Fibroblast of upper back skin (primary cell): ENCODE measurements around the gene SLIT1.

Experiments
- DNase-seq: peaks from one replicate; pipeline ENCODE4 v3.0.0-alpha.2; 2013

SLIT1 gene

DNA sequence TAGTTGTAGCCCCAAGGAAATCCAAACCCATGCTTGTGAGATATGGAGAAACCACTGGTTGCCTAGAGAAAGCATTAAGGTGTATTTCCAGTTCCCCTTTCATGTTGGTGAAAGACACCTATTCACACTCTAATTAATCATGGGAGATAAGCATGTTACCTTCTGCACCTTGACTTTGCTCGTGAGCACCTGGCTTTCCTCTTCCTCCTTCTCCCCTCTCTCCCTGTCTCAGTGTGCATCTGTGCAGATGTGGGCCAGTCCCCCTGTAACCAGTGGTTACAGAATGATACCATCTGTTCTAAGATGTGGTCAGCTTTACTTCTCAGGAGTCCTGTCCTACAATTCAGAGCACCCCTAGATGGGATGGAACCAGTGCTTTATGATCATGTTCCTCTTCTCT, 193.0 kb downstream of the SLIT1 start:
- no peak for DNase-seq

DNA sequence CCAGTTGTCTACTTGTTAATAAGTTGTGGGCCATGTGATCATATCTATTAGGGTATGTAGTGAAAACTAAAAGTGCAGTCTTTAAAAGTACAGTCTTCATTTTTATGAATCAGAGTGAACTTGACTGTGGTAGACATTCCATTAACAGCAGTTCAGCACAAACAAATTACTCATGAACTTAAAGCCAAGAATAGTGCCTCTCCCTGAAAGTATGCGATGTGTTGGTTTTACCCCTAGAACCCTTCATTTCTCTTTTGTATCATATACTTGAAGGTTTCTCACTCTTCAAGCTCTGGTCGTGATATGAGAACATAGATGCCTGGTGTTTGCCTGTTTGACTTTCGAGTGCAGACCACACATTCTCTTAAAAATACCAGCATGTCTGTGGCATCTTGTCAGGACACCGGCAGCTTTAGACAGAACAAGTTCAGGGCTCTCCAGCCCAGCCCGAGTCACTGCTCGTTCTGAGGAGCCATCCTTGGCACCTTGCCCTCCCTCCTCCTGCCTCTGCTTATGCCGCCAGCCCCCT, 194.4 kb downstream of the SLIT1 start:
- peak; percentile 78 for DNase-seq

DNA sequence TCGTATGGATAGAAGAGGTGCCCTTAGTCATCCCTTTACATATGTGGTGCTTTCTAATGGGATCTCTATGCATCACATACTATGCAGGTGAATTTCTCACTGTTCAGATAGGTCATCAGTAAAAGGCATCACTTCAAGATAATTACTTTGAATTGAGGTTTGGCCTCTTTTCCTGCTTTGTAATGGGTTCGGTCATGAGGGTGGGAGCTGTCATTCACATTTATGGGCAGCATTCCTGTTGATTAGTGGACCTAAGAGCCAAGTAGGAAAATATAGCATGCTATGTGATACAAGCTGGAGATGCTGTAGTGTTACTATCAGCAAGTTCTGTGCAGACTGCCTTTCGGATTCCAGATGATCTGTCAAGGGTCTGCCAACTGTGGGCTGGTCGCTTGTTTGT, 197.3 kb downstream of the SLIT1 start:
- DNase-seq = no peak

DNA sequence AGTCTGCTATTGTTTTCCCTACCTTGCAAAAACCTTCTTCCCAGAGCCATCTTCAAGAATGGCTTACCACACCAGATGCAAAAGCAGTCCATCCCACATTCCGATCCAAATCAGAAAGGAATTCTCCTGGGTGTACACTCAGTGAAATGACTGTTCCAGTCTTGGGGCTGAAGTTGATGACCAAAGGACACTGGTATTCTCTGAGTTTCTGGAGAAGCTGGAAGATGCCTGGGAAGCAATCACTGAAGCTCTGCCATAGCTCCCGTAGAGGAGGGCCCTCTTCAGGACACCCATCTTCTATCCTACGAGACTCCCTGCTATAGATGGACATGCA, 197.9 kb downstream of the SLIT1 start:
- peak; percentile 41 for DNase-seq

DNA sequence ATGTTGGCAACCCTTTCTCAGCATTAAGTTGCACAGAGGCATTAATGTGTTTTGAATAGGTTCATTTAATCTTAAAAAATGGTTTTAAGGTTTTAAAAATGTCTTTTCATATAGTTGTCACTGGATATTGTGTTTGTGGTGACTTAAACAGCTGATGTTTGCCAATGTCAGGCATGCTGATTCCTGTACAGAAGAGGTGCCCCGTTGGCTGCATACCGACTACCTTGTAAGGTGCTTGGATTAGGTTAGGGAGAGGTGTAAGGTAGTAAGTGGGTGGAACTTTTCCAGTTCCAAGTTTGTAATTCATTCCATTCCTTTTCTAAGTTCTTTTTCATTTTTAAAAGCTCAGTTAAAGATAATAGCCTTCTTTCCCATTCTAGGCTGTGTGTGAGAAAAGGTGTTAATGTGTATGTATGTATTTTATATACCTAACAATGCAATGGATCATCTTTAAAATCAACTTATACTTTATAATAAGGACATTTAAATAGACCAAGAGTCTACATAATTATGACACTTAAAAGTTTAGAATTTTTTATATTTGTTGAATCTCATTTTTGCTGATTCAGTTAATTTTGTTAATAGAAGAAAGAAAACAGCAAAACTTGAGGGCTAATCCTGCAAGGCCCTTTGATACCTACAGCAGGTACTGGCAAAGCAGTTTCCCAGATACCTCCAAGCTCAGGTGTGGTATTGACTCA, 198.5 kb downstream of the SLIT1 start:
- DNase-seq = no peak

DNA sequence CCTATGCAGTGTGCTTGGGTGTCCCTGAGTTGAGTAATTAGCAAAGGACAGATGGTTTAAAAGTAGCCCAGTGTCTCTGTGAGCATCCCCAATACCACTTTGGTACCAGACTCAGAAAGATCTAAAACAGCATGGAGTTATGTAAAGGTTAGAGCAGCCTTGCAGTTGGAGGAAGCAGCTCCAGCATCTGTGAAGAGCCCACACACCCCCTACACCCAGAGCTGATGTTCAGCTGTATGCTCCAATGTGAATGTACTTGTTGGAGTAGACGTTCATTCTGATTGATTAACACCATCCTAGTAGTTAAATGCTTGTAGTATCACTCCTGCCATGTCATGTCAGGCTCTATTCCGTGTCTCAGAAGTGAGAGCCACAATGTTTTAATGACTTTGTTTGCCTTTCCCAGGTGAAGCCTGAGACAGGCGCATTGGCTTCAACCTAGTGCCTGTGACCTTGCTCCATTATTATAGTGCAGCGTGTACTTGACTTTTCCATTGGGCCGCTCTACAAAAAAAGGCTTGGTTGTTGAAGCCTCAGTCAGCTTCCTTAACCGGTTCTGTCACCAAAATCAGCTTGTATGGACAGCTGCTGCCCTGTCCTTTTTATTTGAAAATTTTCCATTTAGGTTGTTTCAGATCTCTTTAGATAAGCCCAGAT, 199.4 kb downstream of the SLIT1 start:
- DNase-seq = no peak

DNA sequence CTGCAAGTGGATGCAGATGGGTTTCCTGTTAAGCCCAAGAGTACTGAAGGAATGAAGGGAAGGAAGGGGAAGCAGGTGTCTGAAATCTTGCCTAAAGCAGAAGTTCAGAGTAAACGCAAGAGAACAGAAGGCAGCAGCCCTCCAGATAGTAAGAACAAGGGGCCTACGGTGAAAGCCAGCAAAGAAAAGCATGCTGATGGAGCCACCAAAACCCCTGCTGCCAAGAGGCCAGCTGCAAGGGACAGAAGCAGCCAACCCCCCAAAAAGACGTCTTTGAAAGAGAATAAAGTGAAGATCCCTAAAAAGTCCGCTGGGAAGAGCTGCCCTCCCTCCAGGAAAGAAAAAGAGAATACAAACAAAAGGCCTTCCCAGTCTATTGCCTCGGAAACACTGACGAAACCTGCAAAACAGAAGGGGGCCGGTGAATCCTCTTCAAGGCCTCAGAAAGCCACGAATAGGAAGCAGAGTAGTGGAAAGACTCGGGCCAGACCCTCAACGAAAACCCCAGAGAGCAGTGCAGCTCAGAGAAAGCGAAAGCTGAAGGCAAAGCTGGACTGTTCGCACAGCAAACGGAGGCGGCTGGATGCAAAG, 201.1 kb downstream of the SLIT1 start:
- DNase-seq = no peak

DNA sequence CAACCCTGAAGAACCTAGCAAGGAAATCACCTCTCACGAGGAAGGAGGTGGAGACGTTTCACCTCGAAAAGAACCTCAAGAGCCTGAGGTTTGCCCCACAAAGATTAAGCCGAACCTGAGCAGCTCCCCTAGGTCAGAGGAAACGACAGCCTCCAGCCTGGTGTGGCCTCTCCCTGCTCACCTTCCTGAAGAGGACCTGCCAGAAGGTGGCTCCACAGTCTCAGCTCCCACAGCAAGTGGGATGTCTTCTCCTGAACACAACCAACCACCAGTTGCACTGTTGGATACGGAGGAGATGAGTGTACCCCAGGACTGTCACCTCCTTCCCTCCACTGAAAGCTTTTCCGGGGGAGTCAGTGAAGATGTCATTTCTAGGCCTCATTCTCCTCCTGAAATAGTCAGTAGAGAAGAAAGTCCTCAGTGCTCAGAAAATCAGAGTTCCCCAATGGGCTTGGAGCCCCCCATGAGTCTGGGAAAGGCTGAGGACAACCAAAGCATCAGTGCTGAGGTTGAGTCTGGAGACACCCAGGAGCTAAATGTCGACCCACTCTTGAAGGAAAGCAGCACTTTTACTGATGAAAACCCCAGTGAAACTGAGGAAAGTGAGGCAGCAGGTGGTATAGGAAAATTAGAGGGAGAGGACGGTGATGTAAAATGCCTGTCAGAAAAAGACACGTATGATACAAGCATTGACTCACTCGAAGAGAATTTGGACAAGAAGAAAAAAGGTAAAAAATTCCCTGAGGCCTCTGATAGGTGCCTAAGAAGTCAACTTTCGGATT, 203.4 kb downstream of the SLIT1 start:
- DNase-seq = no peak

DNA sequence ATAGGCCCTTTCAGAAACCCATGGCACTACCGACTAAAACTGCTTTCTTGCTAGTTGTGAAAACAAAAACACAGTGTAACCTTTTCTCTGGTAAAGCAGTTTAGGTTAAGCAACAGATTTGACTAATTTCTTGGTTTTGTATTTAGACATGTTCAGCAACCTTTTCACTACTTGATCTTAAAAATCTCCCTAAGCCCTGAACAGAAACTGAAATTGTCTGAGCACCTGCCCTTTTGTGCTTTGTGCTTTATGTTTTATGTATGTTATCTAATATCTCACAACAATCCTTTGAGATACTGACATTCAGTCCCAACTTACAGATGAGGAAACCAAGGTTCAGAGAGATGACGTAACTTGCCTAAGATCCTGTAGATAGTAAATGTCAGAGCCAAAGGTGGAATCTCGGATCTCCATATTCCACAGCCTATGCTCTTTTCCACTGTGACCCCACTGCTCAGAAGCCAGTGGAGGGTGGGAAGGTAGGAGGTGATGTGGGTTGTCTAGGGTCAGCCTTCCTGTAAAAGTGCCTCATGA, 207.1 kb downstream of the SLIT1 start:
- DNase-seq = no peak

DNA sequence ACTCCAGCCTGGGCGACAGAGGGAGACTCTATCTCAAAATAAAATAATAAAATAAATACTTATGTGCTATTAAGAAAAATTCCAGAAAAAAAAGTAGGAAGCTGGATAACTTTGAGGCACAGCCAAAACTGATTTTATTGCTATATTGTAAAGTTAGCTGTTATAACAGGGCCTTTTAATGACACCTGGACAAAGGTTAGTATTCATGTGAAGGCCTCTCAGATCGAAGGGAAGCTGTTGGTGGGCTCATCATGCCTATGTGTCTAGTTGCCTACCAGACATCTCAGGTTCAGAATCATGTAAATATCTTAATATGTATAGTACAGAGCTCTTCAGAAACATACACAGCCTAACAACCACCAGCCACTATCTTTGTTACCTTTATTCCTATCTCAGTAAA, 210.6 kb downstream of the SLIT1 start:
- no peak for DNase-seq

DNA sequence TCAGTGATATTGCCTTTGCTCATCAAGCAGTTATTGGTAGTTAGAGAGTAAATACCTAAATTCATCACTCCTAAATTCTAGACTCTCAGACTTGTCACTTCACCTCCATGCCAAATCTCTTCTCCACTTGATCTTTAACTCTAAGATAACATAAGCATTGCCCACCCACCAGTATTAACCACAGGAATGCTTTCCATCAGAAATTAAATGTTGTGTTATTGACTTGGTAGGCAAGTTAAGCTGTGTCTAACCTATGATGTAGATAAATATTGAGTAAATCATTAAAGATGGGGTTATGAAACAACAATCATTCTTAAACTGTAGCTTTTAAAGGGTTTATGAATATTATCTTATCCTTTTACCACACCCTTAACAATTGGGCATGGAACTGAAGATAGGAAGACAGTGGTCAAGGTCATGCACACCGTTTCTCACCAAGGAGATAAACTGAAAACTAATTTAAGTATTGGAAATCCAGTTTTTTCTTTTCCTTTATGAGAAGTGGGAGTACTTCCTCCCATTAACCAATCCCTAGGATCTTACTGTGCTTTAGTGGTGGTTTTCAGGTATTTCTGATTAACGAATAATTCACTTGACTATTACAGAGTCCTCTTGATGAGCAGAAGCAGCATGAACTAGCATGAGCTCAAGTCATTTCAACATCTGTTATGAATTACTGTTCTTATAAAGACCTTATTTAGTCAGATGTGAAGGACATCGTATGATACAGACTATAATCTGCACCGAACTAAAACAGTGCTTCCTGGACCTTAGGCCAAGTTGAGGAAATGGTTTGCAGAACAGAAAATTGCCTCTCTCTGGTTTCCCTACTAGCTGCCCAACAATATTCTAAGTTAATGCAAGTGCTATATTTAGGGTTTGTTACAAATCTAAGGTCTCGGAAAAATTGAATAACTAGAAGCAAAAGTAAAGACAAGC, 211.7 kb downstream of the SLIT1 start:
- peak; percentile 54 for DNase-seq

DNA sequence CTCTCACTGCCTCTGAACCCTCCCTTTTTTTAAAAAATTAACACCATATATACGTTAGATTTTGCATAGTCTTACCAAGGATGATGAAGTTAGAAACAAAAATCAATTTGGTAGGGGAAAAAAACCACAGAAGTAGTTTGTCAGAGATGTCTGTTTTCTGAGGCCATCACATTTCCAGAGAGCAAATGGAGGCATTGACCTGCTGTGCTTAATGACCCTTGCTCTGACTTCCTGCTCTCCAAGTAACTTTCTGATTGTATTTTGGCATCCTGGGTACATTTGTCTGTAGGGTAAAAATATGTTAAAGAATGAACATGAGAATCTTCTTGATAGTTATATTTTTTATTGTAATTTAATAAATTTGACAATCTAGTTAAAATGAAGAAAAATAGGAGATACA, 213.5 kb downstream of the SLIT1 start:
- no peak for DNase-seq

DNA sequence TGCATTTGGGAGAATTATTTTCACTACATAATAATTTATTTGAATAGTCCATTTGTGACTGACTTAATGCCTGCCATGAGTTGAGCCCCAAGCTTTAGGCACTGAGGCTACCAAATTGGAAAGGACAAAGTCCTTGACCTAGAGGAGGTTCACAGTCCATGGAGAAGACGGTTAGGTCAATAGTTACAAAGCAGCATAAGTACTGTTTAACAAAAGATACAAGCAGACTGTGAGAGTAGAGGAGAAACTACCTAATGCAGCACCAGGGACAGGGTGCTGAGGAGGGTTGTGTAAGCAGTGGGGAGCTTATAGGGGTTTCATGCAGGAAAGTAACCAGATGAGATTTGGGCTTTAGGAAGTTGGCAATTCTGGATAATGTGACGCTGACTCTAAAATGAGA, 214.4 kb downstream of the SLIT1 start:
- DNase-seq = no peak

DNA sequence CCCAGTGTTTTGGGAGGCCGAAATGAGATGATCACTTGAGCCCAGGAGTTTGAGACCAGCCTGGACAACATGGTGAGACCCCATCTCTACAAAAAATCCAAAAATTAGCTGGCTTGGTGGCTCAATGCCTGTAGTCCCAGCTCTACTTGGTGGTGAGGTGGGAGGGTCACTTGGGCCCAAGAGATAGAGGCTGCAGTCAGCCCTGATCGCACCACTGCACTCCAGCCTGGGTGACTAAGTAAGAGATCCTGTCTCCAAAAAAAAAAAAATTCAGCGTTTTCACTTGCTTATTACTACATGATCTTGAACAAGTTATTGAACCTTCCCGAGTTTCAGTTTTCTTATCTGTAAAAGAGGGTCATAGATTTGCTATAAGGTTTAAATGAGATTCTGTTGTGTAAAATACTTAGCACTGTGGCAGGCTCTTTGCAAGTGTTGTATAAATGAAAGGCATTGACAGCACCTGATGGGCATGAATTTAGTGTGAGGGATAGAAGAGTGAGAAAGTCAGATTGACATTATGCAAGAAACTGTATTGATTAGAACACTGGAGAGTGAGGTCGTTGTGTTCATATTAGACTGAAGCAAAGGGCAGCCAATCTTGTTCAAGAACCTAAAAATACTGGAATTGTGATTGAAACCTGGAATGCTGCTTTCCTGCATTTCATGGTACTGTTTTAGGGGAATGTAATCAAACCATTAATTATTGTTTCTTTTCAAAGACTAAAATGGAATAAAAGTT, 216.9 kb downstream of the SLIT1 start:
- DNase-seq = no peak

DNA sequence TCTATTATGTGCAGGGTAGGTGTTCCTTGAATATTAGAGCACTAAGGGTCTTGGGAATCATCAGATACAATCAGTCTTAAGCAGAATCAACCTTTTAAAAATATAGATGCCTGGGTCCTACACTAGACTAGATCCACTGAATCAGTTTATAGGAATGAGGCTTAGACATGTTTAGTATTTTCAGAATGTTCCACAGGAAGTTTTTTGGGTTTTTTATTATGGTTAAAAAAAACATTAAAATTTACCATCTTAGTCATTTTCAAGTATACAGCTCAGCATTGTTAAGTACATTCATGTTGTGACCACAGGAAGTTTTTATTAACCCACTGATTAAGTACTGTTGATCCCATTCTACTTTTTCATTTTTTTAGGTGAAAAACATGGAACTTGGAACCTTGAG, 217.9 kb downstream of the SLIT1 start:
- peak; percentile 40 for DNase-seq

DNA sequence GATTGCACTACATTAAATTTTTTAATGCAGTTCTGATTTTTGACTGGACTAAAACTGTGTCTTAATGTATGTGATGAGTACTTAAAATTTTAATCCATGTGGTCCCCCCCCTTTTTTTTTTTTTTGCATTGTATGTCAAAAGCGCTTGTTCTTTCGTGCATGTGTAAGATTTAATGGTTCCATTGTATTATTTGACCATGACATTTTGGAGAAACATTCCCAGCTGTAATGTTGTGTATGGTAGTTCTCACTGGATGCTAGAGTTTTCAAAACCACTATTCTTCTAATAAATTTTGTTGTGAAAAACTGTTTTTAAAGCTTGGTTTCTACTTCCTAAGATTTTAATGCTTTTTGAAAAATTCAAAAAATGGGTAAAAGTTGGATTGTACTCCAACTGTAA, 221.6 kb downstream of the SLIT1 start:
- no peak for DNase-seq

DNA sequence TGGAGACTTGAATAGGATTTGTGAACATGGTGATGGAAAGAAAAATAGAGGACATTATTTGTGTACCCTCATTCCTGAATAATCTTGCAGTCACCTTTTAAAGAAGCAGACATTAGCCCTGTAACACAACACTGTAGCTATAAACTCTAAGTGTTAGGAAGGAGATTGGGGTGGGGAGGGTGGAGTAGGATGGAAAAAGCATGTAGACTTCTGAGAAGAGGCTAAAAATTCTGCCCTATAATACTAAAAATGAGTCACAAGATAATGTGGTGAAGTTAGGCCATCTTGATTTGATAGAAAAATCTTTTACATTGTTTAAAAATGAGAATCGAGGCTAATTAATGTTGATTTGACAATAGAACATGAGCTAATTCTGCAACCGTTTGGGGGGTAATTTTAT, 224.9 kb downstream of the SLIT1 start:
- peak; percentile 25 for DNase-seq

DNA sequence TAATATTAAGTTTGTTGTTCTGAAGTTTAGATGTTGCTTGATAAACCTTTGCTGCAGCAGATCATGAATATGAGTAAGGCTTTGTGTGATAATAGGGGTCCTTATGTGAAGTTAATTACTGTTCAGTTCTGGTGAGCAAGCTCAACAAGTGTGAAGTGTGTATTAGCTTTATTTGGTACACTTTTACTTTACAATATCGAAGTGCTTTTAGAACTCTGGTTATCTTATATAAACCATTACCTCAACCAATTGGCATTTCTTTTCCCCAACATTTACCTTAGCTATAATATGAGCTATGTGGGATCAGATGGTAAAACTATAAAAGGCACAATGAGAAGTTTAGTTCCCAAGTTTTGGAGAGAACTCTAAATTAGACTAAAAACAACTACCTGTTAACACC, 226.0 kb downstream of the SLIT1 start:
- DNase-seq = no peak

DNA sequence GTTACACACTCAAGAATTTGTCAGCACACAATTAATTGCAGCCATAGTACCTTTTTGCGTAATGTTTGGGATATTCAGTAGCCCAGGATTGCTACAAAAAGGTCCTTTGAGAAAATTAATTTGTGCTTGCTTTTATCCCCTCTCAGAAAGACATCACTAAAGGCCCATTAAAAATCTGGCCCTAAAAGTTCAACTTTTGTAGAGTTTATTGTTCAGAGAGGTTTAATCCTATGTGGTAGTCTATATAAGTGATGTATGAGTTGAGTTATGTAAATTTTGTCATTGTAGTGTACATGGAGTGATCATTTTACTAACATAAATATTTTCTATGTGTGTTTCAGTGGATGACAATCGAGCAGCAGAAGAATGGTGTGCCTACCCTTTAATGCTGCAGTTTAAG, 227.7 kb downstream of the SLIT1 start:
- DNase-seq = no peak

DNA sequence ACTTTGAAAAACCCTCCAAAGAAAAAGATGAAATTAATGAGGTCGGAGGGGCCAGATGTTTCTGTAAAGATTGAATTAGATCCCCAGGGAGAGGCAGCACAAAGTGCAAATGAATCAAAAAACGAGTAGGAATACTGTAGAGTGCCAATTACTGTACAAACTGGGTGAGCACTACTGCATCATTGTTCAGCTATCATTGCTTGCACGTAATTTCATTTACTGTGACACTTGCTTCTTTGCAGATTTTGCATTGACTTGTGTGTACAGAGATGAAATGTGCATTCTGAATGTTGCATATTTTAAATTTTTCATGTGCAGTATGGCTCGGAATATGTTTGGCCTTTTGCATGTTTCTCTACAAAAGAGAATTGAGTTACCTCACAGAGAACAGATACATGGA, 230.0 kb downstream of the SLIT1 start:
- no peak for DNase-seq

DNA sequence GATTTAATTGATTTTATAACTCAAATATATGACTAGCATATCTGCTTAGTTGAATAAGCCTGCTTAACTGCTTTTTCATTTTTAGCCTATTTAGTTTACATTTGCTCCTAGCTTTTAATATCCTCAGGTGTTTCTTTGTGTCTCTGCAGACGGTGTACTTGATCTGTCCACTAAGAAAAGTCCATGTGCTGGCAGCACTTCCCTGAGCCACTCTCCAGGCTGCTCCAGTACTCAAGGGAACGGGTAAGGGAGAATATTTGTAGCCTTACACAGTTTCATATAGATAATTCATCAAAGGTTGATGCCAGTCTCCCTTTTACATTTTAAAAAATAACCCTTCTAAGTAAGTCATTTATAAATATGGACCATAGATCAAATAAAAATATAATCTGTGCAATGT, 233.8 kb downstream of the SLIT1 start:
- DNase-seq = no peak
